ENCODE results near the gene ZNF487. TPM values are rescaled to one million over a fixed set of nuclear protein-coding genes. Genes with fewer than 3 reads are reported as not detected.

The ZNF487 gene
- total RNA-seq, result 1.6 and 6.7 TPM in 2 replicates

GRCh38 chr10:43436291-43437140 lies at the start of gene ZNF487:
ZNF487 (plus strand) TSS chr10:43437111; CDS start chr10:43475814, 38,703 bp downstream.

GRCh38 chr10:43408710-43409384 lies 28.1 kb upstream of the ZNF487 start, which contains the start of gene HNRNPF:
HNRNPF (minus strand) TSS chr10:43409186; CDS start chr10:43387884, 21,302 bp downstream.

Other genes starting within 250 kb of the ZNF487 start
- 0.05 and 0.07 TPM in 2 replicates for gene RASGEF1A, start 170.0 kb upstream of the ZNF487 start, total RNA-seq
- not detected in 2 replicates for gene FXYD4, start 65.5 kb upstream of the ZNF487 start, total RNA-seq
- gene HNRNPF, start 27.9 kb upstream of the ZNF487 start, total RNA-seq, result 219 and 227 TPM in 2 replicates
- gene ZNF239, start 137.5 kb downstream of the ZNF487 start, total RNA-seq, result 0.44 and 1.9 TPM in 2 replicates
- 1.1 and 2.1 TPM in 2 replicates for gene ZNF485, start 169.3 kb downstream of the ZNF487 start, total RNA-seq
- gene ZNF32, start 211.8 kb downstream of the ZNF487 start, total RNA-seq, result 14.3 and 19.9 TPM in 2 replicates

Data from mammary microvascular endothelial cell (primary cell).